COR-L47 (cell line): ENCODE results near the gene PRLH.
A peak's percentile ranks its signal among the peaks of the same experiment; 100 is the strongest.

Experiments
- DNase-seq: peaks from one replicate; lab custom pipeline; 2025; lab: John Stamatoyannopoulos, UW

PRLH gene

DNA sequence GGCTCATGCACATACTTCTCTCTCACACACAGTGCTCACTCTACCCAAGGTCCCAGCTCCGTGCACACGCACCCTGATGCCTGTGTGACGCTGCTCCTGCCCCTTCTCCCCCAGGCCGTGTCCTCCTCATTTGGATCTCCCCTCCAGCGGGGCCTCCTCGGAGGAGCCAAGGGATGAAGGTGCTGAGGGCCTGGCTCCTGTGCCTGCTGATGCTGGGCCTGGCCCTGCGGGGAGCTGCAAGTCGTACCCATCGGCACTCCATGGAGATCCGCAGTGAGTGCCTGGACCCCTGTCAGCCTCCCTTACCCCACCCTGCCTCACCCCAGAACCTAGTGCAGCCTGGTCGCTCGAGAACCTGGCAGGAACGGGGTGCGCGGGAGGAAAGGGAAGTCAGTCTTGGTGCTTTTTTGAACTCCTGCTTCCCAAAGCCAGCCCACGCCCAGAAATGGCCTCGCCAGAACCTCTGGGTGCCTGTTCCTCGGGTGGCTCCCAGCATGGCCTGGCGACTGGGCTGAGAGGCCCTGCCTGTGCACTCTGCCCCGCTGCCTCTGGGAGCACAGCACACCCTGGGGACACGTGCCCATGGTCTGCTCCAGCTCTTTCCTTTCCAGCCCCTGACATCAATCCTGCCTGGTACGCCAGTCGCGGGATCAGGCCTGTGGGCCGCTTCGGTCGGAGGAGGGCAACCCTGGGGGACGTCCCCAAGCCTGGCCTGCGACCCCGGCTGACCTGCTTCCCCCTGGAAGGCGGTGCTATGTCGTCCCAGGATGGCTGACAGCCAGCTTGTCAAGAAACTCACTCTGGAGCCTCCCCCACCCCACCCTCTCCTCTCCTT, at the start of gene PRLH:
Gene PRLH (plus strand): TSS at position 174 of the 835 bp plus-strand sequence. CDS start 0 bp downstream, at position 174.
- no peak for DNase-seq

DNA sequence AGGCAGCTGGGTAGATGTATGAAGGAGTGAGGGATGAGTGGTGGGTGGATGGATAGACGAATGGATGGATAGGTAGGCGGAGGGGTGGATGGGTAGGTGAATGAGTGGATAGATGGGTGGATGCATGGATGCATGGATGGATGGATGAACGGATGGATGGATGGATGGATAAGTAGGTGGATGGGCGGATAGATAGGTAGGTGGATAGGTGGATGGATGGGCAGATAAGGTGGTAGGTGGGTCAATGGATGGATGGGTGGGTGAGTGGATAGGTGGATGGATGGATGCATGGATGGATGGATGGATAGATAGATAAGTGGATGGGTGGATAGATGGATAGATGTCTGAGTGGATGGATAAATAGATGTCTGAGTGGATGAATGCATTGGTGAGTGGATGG, 49.2 kb upstream of the PRLH start:
- no peak for DNase-seq

GRCh38 chr2:237517990-237518389, 48.4 kb upstream of the PRLH start:
- DNase-seq: no peak

- no peak for DNase-seq
Observed at GRCh38 chr2:237519506-237520245, 46.7 kb upstream of the PRLH start.

DNA sequence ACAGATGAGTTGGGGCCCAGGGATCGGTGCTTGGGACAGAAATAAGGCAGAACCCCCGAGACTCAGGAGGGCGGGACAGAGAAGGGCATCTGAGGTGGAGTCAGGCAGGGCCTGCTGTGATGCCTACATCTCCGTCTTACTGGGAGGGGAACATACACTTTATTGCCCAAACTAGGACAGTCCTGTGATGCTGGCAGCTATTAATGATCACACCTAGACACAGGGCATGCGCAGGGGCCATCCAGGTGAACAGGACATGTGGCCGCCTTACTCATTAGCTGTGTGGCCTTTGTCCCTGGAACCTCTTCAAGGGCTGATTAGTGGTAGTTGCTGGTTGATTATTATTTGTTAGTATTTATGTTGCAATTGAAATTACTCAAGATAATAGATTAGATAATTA, 46.1 kb upstream of the PRLH start:
- no peak for DNase-seq

DNA sequence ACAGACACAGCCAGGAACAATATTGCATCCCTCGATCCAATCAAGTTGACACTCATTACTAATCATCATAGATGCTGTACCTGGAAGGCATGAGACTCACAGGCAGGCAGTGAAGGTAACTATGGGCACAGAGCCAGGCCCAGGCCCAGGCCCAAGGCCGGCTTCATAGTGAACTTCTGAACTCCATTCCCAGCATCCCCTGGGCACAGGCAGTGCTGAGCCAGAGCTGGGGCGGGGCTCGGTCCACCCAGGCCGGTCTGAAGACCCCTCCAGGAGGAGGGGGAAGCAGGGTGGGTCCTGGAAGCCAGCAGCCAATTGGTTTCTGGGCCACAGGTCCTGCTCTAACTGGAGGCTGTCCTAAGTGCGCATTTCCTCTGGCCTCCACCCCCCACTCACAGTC, 41.7 kb upstream of the PRLH start:
- no peak for DNase-seq

- DNase-seq: no peak
Observed at GRCh38 chr2:237525559-237526157, 40.7 kb upstream of the PRLH start.

GRCh38 chr2:237527233-237527632, 39.1 kb upstream of the PRLH start:
- DNase-seq: no peak

DNA sequence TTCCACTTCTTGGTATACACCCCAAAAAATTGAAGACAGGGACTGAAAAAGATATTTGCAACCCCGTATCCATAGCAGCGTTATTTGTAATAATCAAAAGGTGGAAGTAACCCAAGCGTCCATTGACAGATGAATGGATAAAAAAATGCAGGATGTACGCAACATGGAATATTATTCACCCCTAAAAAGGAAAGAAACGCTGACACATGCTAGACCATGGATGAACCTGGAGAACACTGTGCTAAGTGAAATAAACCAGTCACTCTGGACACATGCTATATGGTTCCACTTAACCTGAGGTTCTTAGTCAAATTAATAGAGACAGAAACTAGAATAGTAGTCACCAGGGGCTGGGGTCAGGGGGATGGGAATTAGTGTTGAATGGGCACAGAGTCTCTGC, 38.6 kb upstream of the PRLH start:
- no peak for DNase-seq

DNA sequence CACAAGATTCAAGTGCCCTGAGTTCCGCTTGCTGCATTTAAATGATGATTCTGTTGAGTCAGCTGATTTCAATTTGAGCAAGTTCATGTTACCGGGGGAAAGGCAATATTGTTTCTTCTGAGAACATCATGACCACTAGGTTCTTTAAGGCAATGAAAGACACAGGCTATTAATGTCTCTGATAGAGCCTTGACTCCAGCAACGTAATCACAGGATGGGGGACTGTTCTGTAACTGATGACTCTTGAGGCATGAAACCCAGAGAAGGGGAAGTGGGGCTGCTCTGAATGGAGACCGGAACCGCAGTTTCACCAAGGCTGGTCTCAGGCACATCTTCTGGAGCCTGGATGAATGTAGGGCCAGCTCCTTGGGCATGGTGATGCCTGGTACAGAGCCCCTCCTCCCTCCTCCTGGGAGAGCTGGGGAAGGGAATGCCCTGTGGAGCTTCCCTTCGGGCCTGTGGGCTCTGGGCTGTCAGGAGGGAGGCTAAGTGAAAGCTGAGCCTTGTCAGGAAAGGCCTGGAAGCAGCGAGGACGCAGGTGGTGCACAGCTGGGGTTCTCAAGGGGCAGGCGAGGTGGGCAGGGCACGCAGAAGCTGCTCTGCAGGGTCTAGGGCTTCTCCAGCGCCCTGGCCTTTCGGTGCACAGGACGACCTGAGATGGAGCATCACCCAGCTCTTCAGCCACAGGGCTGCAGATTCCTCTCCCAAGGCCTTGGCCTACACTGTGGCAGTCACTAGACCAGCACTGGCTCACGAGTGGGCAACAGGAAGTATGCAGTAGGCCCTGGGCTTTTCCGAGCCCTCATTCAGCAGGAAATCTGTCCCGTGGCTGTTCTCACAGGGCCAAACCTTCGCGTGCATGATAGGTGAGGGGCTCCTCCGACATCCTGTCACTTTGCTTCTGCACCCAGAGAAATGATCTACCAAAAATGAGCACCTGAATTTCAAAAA, 36.6 kb upstream of the PRLH start:
- DNase-seq: no peak

DNA sequence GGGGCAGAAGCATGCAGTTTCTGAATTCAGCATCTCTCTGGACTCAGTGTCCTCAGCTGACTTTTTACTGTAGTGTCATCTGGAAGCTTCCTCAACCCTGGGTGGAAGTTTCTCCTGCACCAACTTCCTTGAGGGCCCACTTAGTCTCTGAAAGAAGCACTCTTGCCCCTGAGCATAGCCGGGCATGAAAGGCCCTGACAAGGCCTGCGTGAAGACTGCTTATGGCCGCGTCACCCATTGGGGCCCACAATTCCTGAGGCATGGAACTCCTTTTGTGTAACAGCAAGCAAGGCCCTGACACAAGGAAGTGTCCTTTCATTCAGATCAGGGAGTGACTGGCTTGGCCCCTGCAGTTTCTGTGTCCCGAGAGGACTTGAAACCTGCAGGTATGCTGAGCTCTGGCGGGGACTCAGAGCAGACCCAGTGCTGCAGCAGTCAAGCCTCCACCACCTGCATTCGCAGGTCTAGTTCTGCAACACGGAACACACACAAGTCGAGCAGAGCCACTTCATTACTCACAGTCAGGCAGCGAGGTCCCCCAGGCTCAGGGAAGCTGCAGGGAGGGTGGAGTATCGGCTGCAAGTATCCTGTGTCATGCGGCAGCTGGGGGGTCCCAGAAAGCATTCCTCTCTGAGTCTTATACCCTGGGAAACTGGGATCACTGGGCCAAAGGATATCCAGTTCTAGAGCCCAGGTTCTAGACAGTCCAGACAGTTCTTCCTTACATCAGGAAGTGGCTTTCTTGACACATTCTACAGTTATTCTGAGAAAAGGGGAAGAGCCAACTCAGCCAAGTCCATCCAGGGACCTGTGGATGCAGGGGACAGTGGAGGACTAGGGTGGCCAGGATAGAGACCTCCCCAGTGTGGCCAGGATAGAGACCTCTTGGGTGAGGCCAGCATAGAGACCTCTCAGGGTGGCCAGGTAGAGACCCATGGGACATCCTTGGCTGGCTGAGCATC, 35.6 kb upstream of the PRLH start:
- no peak for DNase-seq

DNA sequence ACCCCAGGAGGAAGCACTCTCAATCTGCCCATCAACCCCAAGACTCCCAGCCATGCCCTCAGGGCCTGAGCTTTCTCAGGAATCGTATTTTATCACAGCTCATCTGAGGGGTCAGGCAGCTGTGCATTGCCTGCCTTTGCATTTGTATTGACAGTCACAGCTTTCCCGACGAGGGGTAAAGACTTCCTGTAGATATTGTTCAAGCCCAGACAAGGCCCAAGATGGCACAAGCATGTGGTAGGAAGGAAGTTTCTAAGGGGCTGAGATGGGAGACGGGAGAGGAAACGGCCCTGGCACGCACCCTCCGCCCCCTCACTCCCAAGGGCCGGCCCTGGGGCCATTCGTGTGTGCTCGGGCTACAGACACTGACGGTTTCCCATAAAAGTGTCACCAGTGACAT, 34.2 kb upstream of the PRLH start:
- no peak for DNase-seq

- DNase-seq: peak; percentile 63
Observed at GRCh38 chr2:237533668-237534161, 32.7 kb upstream of the PRLH start.

- no peak for DNase-seq
Observed at GRCh38 chr2:237534380-237534779, 32.0 kb upstream of the PRLH start.

- no peak for DNase-seq
Observed at GRCh38 chr2:237535385-237536082, 30.8 kb upstream of the PRLH start.

DNA sequence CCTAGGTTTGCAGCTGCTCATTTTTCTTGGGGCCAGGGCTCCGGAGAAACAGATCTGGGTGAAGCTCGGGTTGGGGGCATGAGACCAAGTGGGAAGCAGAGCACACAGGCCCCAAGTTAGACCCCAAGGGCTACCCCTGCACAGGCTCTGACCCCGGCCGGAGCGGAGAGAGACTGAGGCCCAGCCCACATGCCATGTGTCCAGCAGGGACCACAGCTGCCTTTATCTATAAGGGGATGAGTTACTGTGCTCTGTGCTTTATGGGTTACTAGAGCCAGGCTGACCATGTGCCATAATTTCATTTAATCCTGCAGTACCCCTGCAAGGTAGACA, 30.3 kb upstream of the PRLH start:
- no peak for DNase-seq

DNA sequence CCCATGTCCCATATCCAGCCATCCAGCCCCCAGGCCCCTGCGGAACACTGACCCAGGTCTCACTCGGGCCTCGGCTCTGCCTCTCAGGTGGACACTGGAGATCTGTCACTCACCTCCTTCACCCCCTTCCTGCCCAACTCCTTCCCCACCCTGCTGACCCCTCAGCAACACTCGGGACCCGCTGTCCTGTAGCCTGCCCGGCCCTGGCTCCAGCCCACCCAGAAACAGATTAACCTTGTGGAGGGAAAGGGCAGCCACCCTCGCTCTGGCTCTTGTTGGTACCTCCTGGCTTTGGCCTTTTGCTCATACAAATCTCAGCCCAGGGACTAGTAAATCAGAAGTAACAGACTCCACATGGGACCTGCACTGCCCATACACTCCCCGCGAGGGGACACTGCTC, 29.8 kb upstream of the PRLH start:
- DNase-seq: no peak

DNA sequence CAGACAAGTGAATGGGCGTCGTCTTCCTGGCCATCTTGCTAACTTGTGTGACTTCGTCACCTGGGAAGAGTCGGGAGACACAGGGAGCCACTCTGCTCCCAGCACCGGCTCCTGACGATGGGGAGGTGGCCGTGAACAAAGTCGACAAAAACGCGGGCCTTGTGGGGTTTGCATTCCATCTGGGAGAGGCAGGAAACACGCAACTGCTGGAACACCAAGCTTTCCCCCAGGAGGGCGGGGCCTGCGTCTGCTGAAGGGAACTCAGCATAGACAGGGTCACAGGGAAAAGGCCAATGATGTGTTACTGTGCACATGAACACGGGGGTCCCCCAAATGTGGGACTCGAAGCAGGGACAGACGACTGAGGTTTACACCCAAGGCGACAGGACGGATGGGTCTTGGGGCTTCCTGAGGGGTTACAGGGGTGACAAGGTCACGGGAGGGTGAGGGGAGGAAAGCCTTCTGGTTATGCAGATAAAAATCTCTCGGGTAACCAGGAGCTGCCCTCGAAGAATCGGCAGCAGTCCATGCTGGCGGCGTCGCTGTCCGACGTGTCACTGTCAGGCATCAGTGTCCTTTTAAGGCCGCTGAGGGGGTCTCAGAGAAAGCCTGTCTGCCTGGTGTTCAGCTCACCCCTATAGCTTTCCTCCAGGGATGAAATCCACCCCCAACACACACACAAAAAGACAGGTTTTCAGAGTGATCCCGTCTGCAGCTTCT, 28.2 kb upstream of the PRLH start:
- no peak for DNase-seq

- DNase-seq: no peak
Observed at GRCh38 chr2:237538901-237539300, 27.5 kb upstream of the PRLH start.
